Peyer's patch (tissue), 4 donors: ENCODE results near the gene DMKN. TPM values are rescaled to one million over a fixed set of nuclear protein-coding genes. Genes with fewer than 3 reads are reported as not detected.
"Not testable (repeated sequence)": the region's sequence is repeated elsewhere in the genome, so short reads cannot be mapped to it uniquely, and the experiment has no call there.

ENCODE experiments used
- DNase-seq, 3 donors: peaks; one replicate each; pipeline ENCODE4 v3.0.0-alpha.2; 2017 to 2019
- H3K27ac ChIP-seq, 4 donors: fragments of 200-600 bp; sonication (generic); one replicate each; pipeline ENCODE4 v1.5.1; 2016 to 2019
- H3K27me3 ChIP-seq, 2 donors: fragments of 200-600 bp; sonication (generic); one replicate each; pipeline ENCODE4 v1.5.1; 2019
- H3K36me3 ChIP-seq, 3 donors: fragments of 200-600 bp; sonication (generic); one replicate each; pipeline ENCODE4 v1.5.1; 2016 to 2019
- H3K4me1 ChIP-seq, 4 donors: fragments of 200-600 bp; sonication (generic); one replicate each; pipeline ENCODE4 v1.5.1; 2016 to 2019
- H3K4me3 ChIP-seq, 4 donors: fragments of 200-600 bp; sonication (generic); 1 replicate in 3 of 4; 2 replicates in 1 of 4; pipeline ENCODE4 v1.5.1; 2016 to 2019; ENCODE audit warnings: mild to moderate bottlenecking in 1 of 4
- H3K9me3 ChIP-seq, 4 donors: fragments of 200-600 bp; sonication (generic); one replicate each; pipeline ENCODE4 v1.5.1; 2016 to 2019; ENCODE audit warnings: mild to moderate bottlenecking in 1 of 4
- POLR2A ChIP-seq, 2 donors: fragments of 450-650 bp; IDR thresholded peaks; one replicate each; pipeline ENCODE4 v1.5.1; 2017; ENCODE audit warnings: antibody characterized with exemption in 2 of 2, mild to moderate bottlenecking in 2 of 2, moderate library complexity in 2 of 2
- total RNA-seq, 4 donors: library from RNA; depleted of rRNA; stranded (reverse); fragments of >200 nt; gene quantifications; one replicate each; pipeline ENCODE4 v1.1.0, GENCODE V29; 2016
- TF ChIP-seq, protein P1 (sequence below), 6 experiments: fragments of 450-650 bp in 4 of 6; fragments of 200-600 bp in 2 of 6; sonication (generic) in 1 of 6; IDR thresholded peaks; one replicate each; pipeline ENCODE4 v1.5.1; 2017 to 2019; ENCODE audit warnings: antibody characterized with exemption in 6 of 6, mild to moderate bottlenecking in 3 of 6, moderate library complexity in 1 of 6

DMKN gene
- total RNA-seq, 4 donors from 2014 or later, result 1.9 to 29.7 (median 10.7) TPM; not detected in 1

DNA sequence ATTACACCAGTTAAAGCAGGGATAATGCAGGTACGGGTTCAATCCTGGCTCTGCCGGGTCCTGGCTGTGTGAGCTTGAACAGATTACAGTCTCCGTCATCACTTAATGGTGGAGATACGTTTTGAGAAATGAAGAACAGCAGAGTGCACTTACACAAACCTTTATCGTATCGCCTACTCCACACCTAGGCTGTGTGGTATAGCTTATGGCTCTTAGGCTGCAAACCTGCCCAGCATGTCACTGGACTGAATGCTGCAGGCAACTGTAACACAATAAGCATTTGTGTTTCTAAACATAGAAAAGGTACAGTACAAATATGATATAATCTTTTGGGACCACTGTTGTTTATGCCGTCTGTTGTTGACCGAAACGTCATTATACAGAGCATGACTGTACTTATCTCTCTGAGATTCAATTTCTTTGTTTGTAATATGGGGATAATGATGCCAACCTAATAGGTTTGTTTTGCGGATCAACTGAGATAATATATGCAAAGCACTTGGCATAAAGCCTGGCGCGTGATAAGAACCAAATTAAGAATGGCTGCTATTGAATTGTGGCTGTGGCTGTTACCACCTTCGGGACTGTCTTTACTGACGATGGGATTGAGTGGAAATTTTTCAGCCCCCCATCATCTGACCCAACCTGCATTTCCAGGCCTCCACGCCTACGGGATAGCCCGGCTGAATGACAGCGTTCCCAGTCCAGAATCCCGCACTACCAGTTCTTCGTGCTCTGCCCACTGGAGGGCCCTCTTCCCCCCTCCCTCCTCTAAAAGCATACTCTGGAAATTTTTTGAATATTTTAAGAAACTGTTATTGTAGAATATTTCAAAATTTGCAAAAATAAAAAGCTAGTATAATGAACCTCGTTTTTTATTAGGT lies 34.4 kb downstream of the DMKN start:
- Histone ChIP-seq H3K4me1 (no peaks in the 10 kb centered on the region), H3K27ac (no peak overlapping the region), H3K36me3 (no peaks in the 10 kb centered on the region), H3K9me3 (no peaks in the 10 kb centered on the region), H3K27me3 (no peaks in the 10 kb centered on the region), H3K4me3 (no peak overlapping the region)
- TF ChIP-seq, protein P1, sequence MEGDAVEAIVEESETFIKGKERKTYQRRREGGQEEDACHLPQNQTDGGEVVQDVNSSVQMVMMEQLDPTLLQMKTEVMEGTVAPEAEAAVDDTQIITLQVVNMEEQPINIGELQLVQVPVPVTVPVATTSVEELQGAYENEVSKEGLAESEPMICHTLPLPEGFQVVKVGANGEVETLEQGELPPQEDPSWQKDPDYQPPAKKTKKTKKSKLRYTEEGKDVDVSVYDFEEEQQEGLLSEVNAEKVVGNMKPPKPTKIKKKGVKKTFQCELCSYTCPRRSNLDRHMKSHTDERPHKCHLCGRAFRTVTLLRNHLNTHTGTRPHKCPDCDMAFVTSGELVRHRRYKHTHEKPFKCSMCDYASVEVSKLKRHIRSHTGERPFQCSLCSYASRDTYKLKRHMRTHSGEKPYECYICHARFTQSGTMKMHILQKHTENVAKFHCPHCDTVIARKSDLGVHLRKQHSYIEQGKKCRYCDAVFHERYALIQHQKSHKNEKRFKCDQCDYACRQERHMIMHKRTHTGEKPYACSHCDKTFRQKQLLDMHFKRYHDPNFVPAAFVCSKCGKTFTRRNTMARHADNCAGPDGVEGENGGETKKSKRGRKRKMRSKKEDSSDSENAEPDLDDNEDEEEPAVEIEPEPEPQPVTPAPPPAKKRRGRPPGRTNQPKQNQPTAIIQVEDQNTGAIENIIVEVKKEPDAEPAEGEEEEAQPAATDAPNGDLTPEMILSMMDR (IDR thresholded peaks at IDR 0.05), result no peak
- no peak for TF ChIP-seq POLR2A (IDR thresholded peaks at IDR 0.05)
- no peak for DNase-seq

DNA sequence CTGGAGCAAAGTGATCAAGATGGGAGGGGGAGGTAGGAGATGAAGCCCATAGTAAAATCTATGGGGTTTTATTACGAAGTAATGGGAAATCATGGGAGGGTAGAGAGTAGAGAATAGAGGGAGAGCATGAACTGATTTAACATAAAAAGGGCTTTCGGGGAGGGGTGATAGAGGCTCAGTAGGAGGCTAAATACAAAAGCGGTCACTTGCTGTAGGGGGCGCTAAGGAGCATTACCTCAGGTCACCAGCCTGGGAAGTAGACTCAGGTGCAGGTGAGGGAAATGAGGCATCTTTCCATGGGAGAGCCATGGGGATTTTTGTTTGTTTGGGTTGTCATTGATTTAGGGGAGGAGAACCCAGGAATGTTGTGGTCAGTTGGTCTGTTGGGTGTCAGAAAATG lies 37.3 kb downstream of the DMKN start:
- H3K36me3 ChIP-seq, result no peaks in the 10 kb centered on the region
- H3K27ac ChIP-seq, result no peak overlapping the region
- DNase-seq, result no peak
- no peak overlapping the region for H3K4me3 ChIP-seq
- H3K9me3 ChIP-seq, result no peaks in the 10 kb centered on the region
- no peak for TF ChIP-seq POLR2A (IDR thresholded peaks at IDR 0.05)
- TF ChIP-seq, protein P1 (IDR thresholded peaks at IDR 0.05), result peak in 1 of 6 experiments; percentile 4
- H3K4me1 ChIP-seq, result no peaks in the 10 kb centered on the region
- no peaks in the 10 kb centered on the region for H3K27me3 ChIP-seq

DNA sequence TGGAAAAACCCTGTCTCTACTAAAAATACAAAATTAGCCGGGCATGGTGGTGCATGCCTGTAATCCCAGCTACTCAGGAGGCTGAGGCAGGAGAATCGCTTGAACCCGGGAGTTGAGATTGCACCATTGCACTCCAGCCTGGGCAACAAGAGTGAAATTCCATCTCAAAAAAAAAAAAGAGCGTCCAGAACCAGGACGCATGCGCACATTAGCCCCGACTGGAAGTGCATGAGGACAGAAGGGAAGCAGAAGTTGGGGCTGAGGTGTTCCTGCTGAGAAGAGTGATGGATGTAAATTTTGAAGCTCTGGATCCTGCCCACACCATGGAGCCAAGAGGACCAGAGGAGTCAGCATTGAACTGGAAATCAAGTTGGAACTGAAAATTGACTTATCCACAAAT lies 38.9 kb downstream of the DMKN start:
- not testable (repeated sequence) for DNase-seq, H3K9me3 ChIP-seq, H3K4me3 ChIP-seq, H3K27me3 ChIP-seq, H3K27ac ChIP-seq, H3K4me1 ChIP-seq, H3K36me3 ChIP-seq

DNA sequence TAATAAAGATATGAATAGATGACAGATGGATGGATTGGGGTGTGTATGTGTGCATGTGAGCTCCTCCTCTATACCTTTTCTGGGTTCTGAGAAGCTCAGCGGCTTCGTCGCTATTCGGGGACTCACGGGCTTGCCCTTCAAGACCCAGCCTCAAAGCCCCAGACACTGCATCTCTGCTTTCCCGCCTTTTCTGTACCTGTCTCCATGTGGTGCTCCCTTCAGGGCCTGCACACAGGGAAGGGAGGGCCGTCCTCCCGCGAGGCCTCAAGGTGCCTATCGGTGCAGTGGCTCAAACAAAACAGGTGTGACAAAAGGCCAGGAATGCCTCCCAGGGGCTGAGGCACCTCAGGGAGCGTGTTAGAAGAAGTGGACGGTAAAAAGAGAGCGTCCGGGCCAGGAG lies 39.3 kb downstream of the DMKN start:
- Histone ChIP-seq H3K4me1 (no peaks in the 10 kb centered on the region), H3K4me3 (no peak overlapping the region), H3K9me3 (no peaks in the 10 kb centered on the region), H3K27me3 (no peaks in the 10 kb centered on the region), H3K36me3 (no peaks in the 10 kb centered on the region), H3K27ac (no peak overlapping the region)
- DNase-seq, result no peak
- TF ChIP-seq, protein P1 (IDR thresholded peaks at IDR 0.05), result no peak
- no peak for TF ChIP-seq POLR2A (IDR thresholded peaks at IDR 0.05)

DNA sequence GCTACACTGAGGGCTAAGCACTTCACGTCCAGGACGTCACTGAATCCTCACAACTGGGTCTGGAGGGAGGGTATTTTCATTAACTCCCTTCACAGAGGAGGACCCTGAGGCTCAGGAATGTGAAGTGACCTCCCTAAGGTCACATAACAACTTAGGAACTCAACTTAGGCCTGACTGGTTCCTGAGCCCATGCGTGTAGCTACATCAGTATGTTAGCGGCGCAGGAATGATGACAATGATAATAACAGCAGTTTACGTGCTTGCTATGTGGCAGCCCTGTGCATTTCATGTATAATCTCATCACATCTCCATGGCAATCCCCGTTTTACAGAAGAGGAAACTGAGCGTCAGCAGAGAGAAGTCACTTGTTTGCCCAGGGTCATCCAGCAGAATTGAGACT lies 41.5 kb downstream of the DMKN start:
- H3K4me3 ChIP-seq, result no peak overlapping the region
- H3K9me3 ChIP-seq, result no peaks in the 10 kb centered on the region
- H3K4me1 ChIP-seq, result peaks cover 0 to 5% (median 0%) of the 10 kb centered on the region in 4 donors
- H3K27me3 ChIP-seq, result no peaks in the 10 kb centered on the region
- DNase-seq, result no peak
- H3K36me3 ChIP-seq, result no peaks in the 10 kb centered on the region
- no peak for TF ChIP-seq POLR2A (IDR thresholded peaks at IDR 0.05)
- TF ChIP-seq, protein P1 (IDR thresholded peaks at IDR 0.05), result no peak
- no peak overlapping the region for H3K27ac ChIP-seq

DNA sequence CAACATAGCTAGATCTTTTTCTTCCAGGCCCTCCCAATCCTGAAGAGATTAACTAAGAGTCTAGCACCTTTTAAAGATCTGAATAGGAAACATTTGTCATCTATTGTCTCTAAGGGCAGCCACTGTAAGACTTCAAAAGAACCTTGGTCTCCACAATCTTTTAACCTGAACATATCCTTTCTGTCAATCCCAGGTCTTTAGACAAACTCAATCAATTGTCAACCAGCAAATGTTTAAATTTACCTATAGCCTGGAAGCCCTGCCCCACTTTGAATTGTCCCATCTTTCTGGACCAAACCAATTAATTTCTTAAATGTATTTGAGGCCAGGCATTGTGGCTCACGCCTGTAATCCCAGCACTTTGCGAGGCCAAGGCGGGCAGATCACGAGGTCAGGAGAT lies 42.4 kb downstream of the DMKN start:
- H3K9me3 ChIP-seq, DNase-seq, H3K36me3 ChIP-seq, H3K27me3 ChIP-seq, H3K4me1 ChIP-seq, H3K4me3 ChIP-seq, H3K27ac ChIP-seq: not testable (repeated sequence)
